Fibroblast of mammary gland (primary cell): ENCODE measurements around the gene BRINP3.
"Not testable (repeated sequence)": the region's sequence is repeated elsewhere in the genome, so short reads cannot be mapped to it uniquely, and the experiment has no call there.

Experiments used
- DNase-seq: peaks from one replicate; pipeline ENCODE4 v3.0.0-alpha.2; 2010; ENCODE audit warnings: low read depth
- H3K4me3 ChIP-seq: 2 replicates; pipeline ENCODE4 v1.5.1; 2011; ENCODE audit warnings: low read depth, mild to moderate bottlenecking, low read length, moderate library complexity; ENCODE audit not compliant: control insufficient read depth
- CTCF ChIP-seq: conservative IDR thresholded peaks from 2 replicates; pipeline ENCODE4 v1.5.1; 2011; ENCODE audit warnings: low read depth, low read length, inconsistent platforms; ENCODE audit not compliant: control insufficient read depth, insufficient read depth

BRINP3 gene

GRCh38 chr1:190138702-190139101 lies 339.0 kb downstream of the BRINP3 start:
- no peak for TF ChIP-seq CTCF
- H3K4me3 ChIP-seq = no peak overlapping the region

GRCh38 chr1:190138266-190138665 lies 339.4 kb downstream of the BRINP3 start:
- DNase-seq = no peak

More at GRCh38 chr1:190138702-190139101, 339.0 kb downstream of the BRINP3 start:
- no peak for DNase-seq

GRCh38 chr1:190129366-190129765 lies 348.3 kb downstream of the BRINP3 start:
- no peak for TF ChIP-seq CTCF
- no peak for DNase-seq
- H3K4me3 ChIP-seq = no peak overlapping the region

More at GRCh38 chr1:190138266-190138665, 339.4 kb downstream of the BRINP3 start:
- no peak for TF ChIP-seq CTCF
- H3K4me3 ChIP-seq = no peak overlapping the region

- H3K4me3 ChIP-seq = no peak overlapping the region
- DNase-seq = no peak
- TF ChIP-seq CTCF = no peak
Observed at GRCh38 chr1:190126728-190127127, 350.9 kb downstream of the BRINP3 start.

- no peak for TF ChIP-seq CTCF
- no peak overlapping the region for H3K4me3 ChIP-seq
- no peak for DNase-seq
Observed at GRCh38 chr1:190124068-190124467, 353.6 kb downstream of the BRINP3 start.

- not testable (repeated sequence) for DNase-seq, H3K4me3 ChIP-seq
Observed at GRCh38 chr1:190120564-190120963, 357.1 kb downstream of the BRINP3 start.

GRCh38 chr1:190119683-190120082 lies 358.0 kb downstream of the BRINP3 start:
- TF ChIP-seq CTCF = no peak
- no peak for DNase-seq
- H3K4me3 ChIP-seq = no peak overlapping the region
